KMS-11 (cell line): ENCODE measurements around the gene IL22RA2.

Experiments
- H2AFZ ChIP-seq: fragments of 200-600 bp; sonication (generic); 2 replicates; pipeline ENCODE4 v1.6.1; 2016; ENCODE audit warnings: antibody characterized with exemption, mixed run types, low read depth
- H3K27ac ChIP-seq: fragments of 200-600 bp; sonication (generic); 2 replicates; pipeline ENCODE4 v1.6.1; 2016; ENCODE audit warnings: mild to moderate bottlenecking, mixed run types
- H3K27me3 ChIP-seq: fragments of 200-600 bp; sonication (generic); 2 replicates; pipeline ENCODE4 v1.6.1; 2017; ENCODE audit warnings: mild to moderate bottlenecking, low read depth, mixed run types, moderate library complexity; ENCODE audit not compliant: insufficient read depth
- H3K36me3 ChIP-seq: fragments of 200-600 bp; sonication (generic); 2 replicates; pipeline ENCODE4 v1.6.1; 2017; ENCODE audit warnings: mild to moderate bottlenecking, mixed run types; ENCODE audit not compliant: insufficient read depth
- H3K4me1 ChIP-seq: fragments of 200-600 bp; sonication (generic); 2 replicates; pipeline ENCODE4 v1.6.1; 2016; ENCODE audit warnings: mild to moderate bottlenecking, low read depth, mixed run types; ENCODE audit not compliant: poor library complexity, severe bottlenecking
- H3K4me2 ChIP-seq: fragments of 200-600 bp; sonication (generic); 2 replicates; pipeline ENCODE4 v1.7.0; 2016; ENCODE audit warnings: mild to moderate bottlenecking, mixed run types
- H3K4me3 ChIP-seq: fragments of 200-600 bp; sonication (generic); IDR thresholded peaks from 2 replicates; pipeline ENCODE4 v1.6.1; 2017; ENCODE audit warnings: low read depth, low read length, mixed read lengths; ENCODE audit not compliant: insufficient read depth
- H3K79me2 ChIP-seq: fragments of 200-600 bp; sonication (generic); 2 replicates; pipeline ENCODE4 v1.6.1; 2016; ENCODE audit warnings: low read depth, mixed run types; ENCODE audit not compliant: insufficient read depth
- H3K9ac ChIP-seq: fragments of 200-600 bp; sonication (generic); 2 replicates; pipeline ENCODE4 v1.6.1; 2016; ENCODE audit warnings: mild to moderate bottlenecking, mixed run types
- H4K20me1 ChIP-seq: fragments of 200-600 bp; sonication (generic); 2 replicates; pipeline ENCODE4 v1.6.1; 2016; ENCODE audit warnings: mild to moderate bottlenecking, mixed run types; ENCODE audit not compliant: insufficient read depth
- CTCF ChIP-seq: fragments of 200-600 bp; sonication (generic); conservative IDR thresholded peaks from 2 replicates; pipeline ENCODE4 v1.6.1; 2017; ENCODE audit warnings: low read depth, mild to moderate bottlenecking, antibody characterized with exemption, low read length, moderate library complexity, mixed read lengths

Gene IL22RA2

GRCh38 chr6:137146206-137146605, 27.2 kb downstream of the IL22RA2 start:
- Histone ChIP-seq H3K4me1 (no peaks in the 10 kb centered on the region), H2AFZ (no peak overlapping the region), H3K27me3 (no peaks in the 10 kb centered on the region), H3K4me3 (no peak overlapping the region), H3K79me2 (no peaks in the 10 kb centered on the region), H3K9ac (no peak overlapping the region), H3K36me3 (no peaks in the 10 kb centered on the region), H3K27ac (no peak overlapping the region), H3K4me2 (no peak overlapping the region), H4K20me1 (no peaks in the 10 kb centered on the region)
- TF ChIP-seq CTCF = no peak

- H3K79me2 ChIP-seq = no peaks in the 10 kb centered on the region
- no peaks in the 10 kb centered on the region for H3K36me3 ChIP-seq
- H2AFZ ChIP-seq = no peak overlapping the region
- no peak overlapping the region for H3K4me2 ChIP-seq
- H3K27ac ChIP-seq = no peak overlapping the region
- H4K20me1 ChIP-seq = no peaks in the 10 kb centered on the region
- no peak overlapping the region for H3K9ac ChIP-seq
- no peaks in the 10 kb centered on the region for H3K4me1 ChIP-seq
- no peak for TF ChIP-seq CTCF
- no peak overlapping the region for H3K4me3 ChIP-seq
- H3K27me3 ChIP-seq = no peaks in the 10 kb centered on the region
These were observed 28.0 kb downstream of the IL22RA2 start for GRCh38 chr6:137145421-137145820.

GRCh38 chr6:137136065-137136464, 37.4 kb downstream of the IL22RA2 start:
- H3K4me3 ChIP-seq = no peak overlapping the region
- H3K4me2 ChIP-seq = no peak overlapping the region
- no peaks in the 10 kb centered on the region for H4K20me1 ChIP-seq
- no peak for TF ChIP-seq CTCF
- H2AFZ ChIP-seq = no peak overlapping the region
- H3K79me2 ChIP-seq = no peaks in the 10 kb centered on the region
- H3K27ac ChIP-seq = no peak overlapping the region
- H3K27me3 ChIP-seq = no peaks in the 10 kb centered on the region
- no peaks in the 10 kb centered on the region for H3K4me1 ChIP-seq
- H3K36me3 ChIP-seq = no peaks in the 10 kb centered on the region
- H3K9ac ChIP-seq = no peak overlapping the region

- no peak for TF ChIP-seq CTCF
- H3K36me3 ChIP-seq = no peaks in the 10 kb centered on the region
- no peaks in the 10 kb centered on the region for H4K20me1 ChIP-seq
- no peak overlapping the region for H3K4me3 ChIP-seq
- no peaks in the 10 kb centered on the region for H3K4me1 ChIP-seq
- no peak overlapping the region for H3K4me2 ChIP-seq
- no peaks in the 10 kb centered on the region for H3K79me2 ChIP-seq
- H3K9ac ChIP-seq = no peak overlapping the region
- no peak overlapping the region for H3K27ac ChIP-seq
- no peak overlapping the region for H2AFZ ChIP-seq
- no peaks in the 10 kb centered on the region for H3K27me3 ChIP-seq
These were observed 39.0 kb downstream of the IL22RA2 start for GRCh38 chr6:137134483-137134882.
